HepG2 (cell line): ENCODE data around the gene ANO3. TPM values are rescaled to one million over a fixed set of nuclear protein-coding genes. Genes with fewer than 3 reads are reported as not detected.

Experiments used
- ATAC-seq: fragments of 200-7000 bp; cut with Tn5 transposase; 3 replicates; pipeline ENCODE4 v1.9.1; 2020; ENCODE audit warnings: mild to moderate bottlenecking, moderate library complexity
- BruUV-seq: library from RNA; stranded (reverse); fragments of 400-500 nt; replicated peaks from 2 replicates; lab custom pipeline; 2021; lab: Mats Ljungman, UMichigan
- CTCF ChIA-PET: fragments of 300-600 bp; formaldehyde crosslinking; extraction: SDS; loops from one replicate; lab custom pipeline; 2021; ENCODE audit warnings: low total read pairs, inconsistent platforms, low intra/inter-chr PET ratio; lab: Yijun Ruan, JAX
- POLR2A ChIA-PET: fragments of 350-600 bp; sonication (Branson Sonifier 250); formaldehyde crosslinking; loops from one replicate; lab custom pipeline; 2020; ENCODE audit warnings: antibody characterized with exemption, inconsistent platforms; lab: Yijun Ruan, JAX
- DNase-seq: peaks from one replicate; pipeline ENCODE4 v3.0.0-alpha.2; 2015; ENCODE audit warnings: low spot score
- FAIRE-seq: peaks from 3 replicates; lab custom pipeline; 2011; peaks lifted over from hg19 to GRCh38; lab: Jason Lieb, UNC
- H2AFZ ChIP-seq: one replicate; pipeline ENCODE4 v1.6.1; 2011; ENCODE audit warnings: low read length, inconsistent platforms
- H3K27ac ChIP-seq: fragments of 300-600 bp; 3 replicates; pipeline ENCODE4 v1.8.0; 2011; ENCODE audit warnings: mixed run types, mild to moderate bottlenecking, mixed read lengths, low read length, inconsistent platforms; ENCODE audit not compliant: insufficient read depth; ENCODE audit errors: extremely low read length
- H3K27me3 ChIP-seq, 2 experiments: fragments of 200-600 bp in 1 of 2; 2 replicates in 1 of 2; 3 replicates in 1 of 2; pipeline versions ENCODE4 v1.6.0 to v1.8.0; 2011; ENCODE audit warnings: low read length in 2 of 2, mild to moderate bottlenecking in 2 of 2, moderate library complexity in 2 of 2, inconsistent platforms in 1 of 2; ENCODE audit not compliant: insufficient read depth in 2 of 2, control insufficient read depth in 1 of 2
- H3K36me3 ChIP-seq, 2 experiments: fragments of 200-600 bp in 1 of 2; replicated peaks in 1 of 2; 2 replicates in 1 of 2; 3 replicates in 1 of 2; pipeline versions ENCODE4 v1.5.1 to v1.8.0; 2011; ENCODE audit warnings: low read length in 2 of 2, inconsistent platforms in 1 of 2; ENCODE audit not compliant: insufficient read depth in 2 of 2, control insufficient read depth in 1 of 2
- H3K4me1 ChIP-seq: 2 replicates; pipeline ENCODE4 v1.5.1; 2012; ENCODE audit warnings: low read length, inconsistent platforms; ENCODE audit not compliant: insufficient read depth
- H3K4me2 ChIP-seq: 2 replicates; pipeline ENCODE4 v1.6.0; 2011; ENCODE audit warnings: low read depth, low read length, inconsistent platforms
- H3K4me3 ChIP-seq, 3 experiments: fragments of 200-600 bp in 1 of 3; sonication (generic), shearing (Covaris generic) in 1 of 3; replicated peaks in 1 of 3; 2 replicates each; pipeline ENCODE4 v1.5.1; 2011 to 2016; ENCODE audit warnings: low read length in 3 of 3, inconsistent platforms in 2 of 3, low read depth in 2 of 3, mild to moderate bottlenecking in 2 of 3, control low read depth in 1 of 3, mixed read lengths in 1 of 3; ENCODE audit not compliant: insufficient read depth in 1 of 3
- H3K79me2 ChIP-seq: one replicate; pipeline ENCODE4 v1.6.1; 2011; ENCODE audit warnings: low read length, inconsistent platforms; ENCODE audit not compliant: insufficient read depth
- H3K9ac ChIP-seq: 2 replicates; pipeline ENCODE4 v1.6.0; 2011; ENCODE audit warnings: mild to moderate bottlenecking, low read depth, low read length, inconsistent platforms; ENCODE audit not compliant: insufficient read depth
- H3K9me3 ChIP-seq: 2 replicates; pipeline ENCODE4 v1.5.1; 2012; ENCODE audit warnings: mild to moderate bottlenecking, low read length
- H4K20me1 ChIP-seq: 2 replicates; pipeline ENCODE4 v1.6.0; 2011; ENCODE audit warnings: inconsistent platforms, mild to moderate bottlenecking, low read length, moderate library complexity; ENCODE audit not compliant: insufficient read depth
- CEBPB ChIP-seq: IDR thresholded peaks from 2 replicates; pipeline ENCODE4 v1.6.1; 2011; ENCODE audit warnings: low read depth, low read length, improper control_type of control experiment, borderline replicate concordance
- ISL2 ChIP-seq: sonication (generic); formaldehyde crosslinking; IDR thresholded peaks from 2 replicates; pipeline ENCODE4 v1.5.0; 2020; ENCODE audit warnings: missing genetic modification reagents
- SNRNP70 ChIP-seq: fragments of 200-400 bp; formaldehyde crosslinking; IDR thresholded peaks from 2 replicates; pipeline ENCODE4 v1.6.1; 2017; ENCODE audit warnings: mild to moderate bottlenecking, low read depth, low read length, moderate library complexity
- TBL1XR1 ChIP-seq: fragments of 150-350 bp; IDR thresholded peaks from 2 replicates; pipeline ENCODE4 v1.6.1; 2014; ENCODE audit warnings: borderline replicate concordance, low read length; ENCODE audit not compliant: partially characterized antibody
- ZBTB7B ChIP-seq: sonication (generic); formaldehyde crosslinking; IDR thresholded peaks from 2 replicates; pipeline ENCODE4 v1.4.0; 2020; ENCODE audit warnings: missing genetic modification reagents
- ZSCAN20 ChIP-seq: sonication (generic); formaldehyde crosslinking; IDR thresholded peaks from 2 replicates; pipeline ENCODE4 v1.4.0; 2020; ENCODE audit warnings: missing genetic modification reagents, mild to moderate bottlenecking, borderline replicate concordance
- WGBS: methylation state at CpG from one replicate; pipeline ENCODE4 v1.1.6; 2017; ENCODE audit warnings: low lambda C conversion rate; 5-methylcytosine and 5-hydroxymethylcytosine counted together
- in situ Hi-C: cut with HindIII; loops from 2 replicates; pipeline ENCODE4 v1.10.0; 2017; ENCODE audit warnings: low pct_unique_long_range_greater_than_20kb; ENCODE audit not compliant: extremely low pct_ligation_motif_present
- intact Hi-C: fragments of 100-400 bp; cut with micrococcal nuclease; formaldehyde crosslinking; loops from one replicate; pipeline ENCODE4 v1.10.0; 2022; ENCODE audit not compliant: unreplicated experiment
- polyA plus RNA-seq, 8 experiments: library from polyadenylated mRNA; depleted of rRNA in 3 of 8; stranded (reverse) in 7 of 8; unstranded in 1 of 8; fragments of >200 nt; fragmentation: Illumina TruSeq in 4 of 8; extraction: Trizol in 4 of 8; gene quantifications; 2 replicates each; pipeline versions ENCODE4 v1.2.1 to v1.2.3, GENCODE V29; 2011 to 2016; ENCODE audit warnings: low read depth in 4 of 8, missing spikeins in 1 of 8, mixed read lengths in 1 of 8; ENCODE audit not compliant: insufficient read depth in 1 of 8
- total RNA-seq, 5 experiments: library from RNA; depleted of rRNA; stranded (reverse); fragments of >200 nt; fragmentation: Illumina TruSeq; extraction: Trizol; gene quantifications; 2 replicates each; pipeline ENCODE4 v1.2.3, GENCODE V29; 2016; ENCODE audit warnings: low read depth in 1 of 5

Gene ANO3
- total and polyA plus RNA-seq, 2 of the 13 experiments (the other 11 are each of a cell fraction or from before 2014, with no cell fraction given), result 0.17 to 0.44 TPM

- no peaks in the 10 kb centered on the region for H3K9me3 ChIP-seq
- ChIA-PET CTCF (no interaction called here), POLR2A (no interaction called here)
- TF ChIP-seq CEBPB, result peak; percentile 40; the same call in 1 of the 2 replicates
- TF ChIP-seq SNRNP70, result no peak
- DNase-seq, result no peak
- no peaks in the 10 kb centered on the region for H3K4me1 ChIP-seq
- no peaks in the 10 kb centered on the region for H4K20me1 ChIP-seq
- no peak overlapping the region for H3K9ac ChIP-seq
- no peak overlapping the region for H3K4me2 ChIP-seq
- WGBS, result 57% methylated on average over 3 of the region's 3 CpGs
- no peaks in the 10 kb centered on the region for H3K27me3 ChIP-seq
- intact Hi-C loops (no loop called here), in situ Hi-C loops (no loop called here)
- H2AFZ ChIP-seq, result no peak overlapping the region
- no peaks in the 10 kb centered on the region for H3K79me2 ChIP-seq
- no peak overlapping the region for H3K27ac ChIP-seq
- TSS peak; percentile 38 for BruUV-seq
- no peak for FAIRE-seq
- ATAC-seq, result no peak
- H3K36me3 ChIP-seq, result no peaks in the 10 kb centered on the region
- H3K4me3 ChIP-seq, result no peak overlapping the region
Measured at GRCh38 chr11:26583550-26583949, 251.6 kb downstream of the ANO3 start.

DNA sequence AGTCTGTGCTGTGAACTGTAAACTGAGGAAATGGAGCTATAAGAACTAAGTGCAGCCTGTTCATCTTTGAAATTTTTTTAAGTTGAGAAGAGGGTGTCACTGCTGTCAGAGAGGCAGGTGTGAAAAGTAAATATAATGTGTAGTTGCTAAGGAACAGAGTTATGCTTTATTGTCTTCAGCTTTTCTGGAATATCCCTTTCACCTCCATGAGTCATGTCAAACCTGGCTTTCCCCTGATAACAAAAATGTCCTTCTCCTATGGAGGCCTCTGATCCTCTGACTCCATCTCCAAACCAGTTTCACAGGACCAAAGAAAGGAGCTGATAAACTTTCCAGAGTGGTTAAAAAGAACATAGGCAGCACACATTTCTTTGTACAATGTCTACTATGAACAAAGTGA lies 252.9 kb downstream of the ANO3 start:
- no peak overlapping the region for H3K27ac ChIP-seq
- no peak overlapping the region for H3K4me2 ChIP-seq
- H3K36me3 ChIP-seq, result no peaks in the 10 kb centered on the region
- H3K9me3 ChIP-seq, result no peaks in the 10 kb centered on the region
- peaks cover 3% of the 10 kb centered on the region; the same call in 1 of the 2 replicates for H3K4me1 ChIP-seq
- POLR2A ChIA-PET, result interaction anchor here (1.1 kb wide), 1 partner anchor 13 kb away, joined by 4 read pairs; no protein-coding TSS in a partner anchor
- CTCF ChIA-PET, result no interaction called here
- TF ChIP-seq ZSCAN20 (no peak), ISL2 (no peak), ZBTB7B (CRISPR knock-in tag) (no peak), TBL1XR1 (no peak)
- in situ Hi-C loops, result no loop called here
- no peak overlapping the region for H3K4me3 ChIP-seq
- H3K9ac ChIP-seq, result no peak overlapping the region
- ATAC-seq, result no peak
- no peak for DNase-seq
- no peaks in the 10 kb centered on the region for H4K20me1 ChIP-seq
- H3K27me3 ChIP-seq, result no peaks in the 10 kb centered on the region
- BruUV-seq, result no TSS peak
- intact Hi-C loops, result no loop called here
- H2AFZ ChIP-seq, result no peak overlapping the region
- FAIRE-seq, result no peak
- no peaks in the 10 kb centered on the region for H3K79me2 ChIP-seq
